ENCODE measurements around the gene CARHSP1. TPM values are rescaled to one million over a fixed set of nuclear protein-coding genes. Genes with fewer than 3 reads are reported as not detected.

CARHSP1 gene
- total and polyA plus RNA-seq, 8 donors: 19.8 to 78.7 (median 32.3) TPM

GRCh38 chr16:8826278-8826879, 42.4 kb downstream of the CARHSP1 start:
- Histone ChIP-seq H3K27ac (no peak overlapping the region), H3K4me1 (no peaks in the 10 kb centered on the region), H3K36me3 (peaks cover 0 to 10% (median 6%) of the 10 kb centered on the region in 3 donors), H3K4me3 (no peak overlapping the region), H3K27me3 (no peaks in the 10 kb centered on the region), H3K9me3 (no peaks in the 10 kb centered on the region)
- TF ChIP-seq CTCF (IDR thresholded peaks at IDR 0.05): no peak
- no peak for ATAC-seq
- DNase-seq: no peak
- FAIRE-seq: no peak
- 63 to 83% methylated on average over 3 of the region's 3 CpGs for WGBS, 2 donors
- intact Hi-C loops (cut with DNase I): no loop called here

- no peak for FAIRE-seq
- Histone ChIP-seq H3K27ac (no peak overlapping the region), H3K9me3 (no peaks in the 10 kb centered on the region), H3K27me3 (no peaks in the 10 kb centered on the region), H3K4me3 (no peak overlapping the region), H3K36me3 (peaks cover 0 to 12% (median 0%) of the 10 kb centered on the region in 3 donors), H3K4me1 (no peaks in the 10 kb centered on the region)
- TF ChIP-seq CTCF (IDR thresholded peaks at IDR 0.05): no peak
- WGBS, 2 donors: 75 to 78% methylated on average over 3 of the region's 3 CpGs
- DNase-seq: no peak
- ATAC-seq: no peak
- intact Hi-C loops (cut with DNase I): no loop called here
Measured at GRCh38 chr16:8822403-8822802, 46.4 kb downstream of the CARHSP1 start.

GRCh38 chr16:8819411-8820034, 49.3 kb downstream of the CARHSP1 start:
- H3K36me3 ChIP-seq: peaks cover 3 to 28% (median 14%) of the 10 kb centered on the region in 3 donors
- TF ChIP-seq CTCF (IDR thresholded peaks at IDR 0.05): no peak
- intact Hi-C loops (cut with DNase I): no loop called here
- H3K9me3 ChIP-seq: no peaks in the 10 kb centered on the region
- no peak for ATAC-seq
- no peak for FAIRE-seq
- H3K4me3 ChIP-seq: no peak overlapping the region
- H3K27ac ChIP-seq: no peak overlapping the region
- no peaks in the 10 kb centered on the region for H3K27me3 ChIP-seq
- no peaks in the 10 kb centered on the region for H3K4me1 ChIP-seq
- WGBS, 2 donors: 86 to 88% methylated on average over 6 of the region's 6 CpGs
- no peak for DNase-seq

GRCh38 chr16:8818504-8819270, 50.1 kb downstream of the CARHSP1 start:
- peaks cover 3 to 36% (median 22%) of the 10 kb centered on the region in 3 donors for H3K36me3 ChIP-seq
- H3K27ac ChIP-seq: no peak overlapping the region
- TF ChIP-seq CTCF (IDR thresholded peaks at IDR 0.05): no peak
- WGBS, 2 donors: 87 to 92% methylated on average over 10 of the region's 10 CpGs
- no peak for ATAC-seq
- no peak for DNase-seq
- intact Hi-C loops (cut with DNase I): no loop called here
- H3K27me3 ChIP-seq: no peaks in the 10 kb centered on the region
- H3K9me3 ChIP-seq: no peaks in the 10 kb centered on the region
- FAIRE-seq: no peak
- no peaks in the 10 kb centered on the region for H3K4me1 ChIP-seq
- no peak overlapping the region for H3K4me3 ChIP-seq

All from pancreas (tissue), 10 donors.